Endothelial cell of umbilical vein (primary cell): Measurements from ENCODE around the gene NFIC. TPM values are rescaled to one million over a fixed set of nuclear protein-coding genes. Genes with fewer than 3 reads are reported as not detected.

Experiments
- BruUV-seq: library from RNA; stranded (reverse); fragments of 400-500 nt; replicated peaks from 2 replicates; lab custom pipeline; 2021; lab: Mats Ljungman, UMichigan
- CTCF ChIA-PET: fragments of 300-600, 350-600 bp; sonication (Branson Sonifier 250); formaldehyde crosslinking; loops from one replicate; lab custom pipeline; 2021; ENCODE audit warnings: antibody characterized with exemption, inconsistent platforms; lab: Charles Lee
- POLR2A ChIA-PET: fragments of 300-600, 350-600 bp; sonication (Branson Sonifier 250); formaldehyde crosslinking; loops from one replicate; lab custom pipeline; 2021; ENCODE audit warnings: antibody characterized with exemption, inconsistent platforms; lab: Charles Lee
- DNase-seq: peaks from one replicate; pipeline ENCODE4 v3.0.0-alpha.2; 2011; ENCODE audit warnings: low read depth, low spot score
- FAIRE-seq: peaks from 2 replicates; lab custom pipeline; 2011; peaks lifted over from hg19 to GRCh38; lab: Jason Lieb, UNC
- H2AFZ ChIP-seq: 2 replicates; pipeline ENCODE4 v1.6.0; 2012; ENCODE audit warnings: low read depth, low read length, control low read depth, inconsistent platforms
- H3K27ac ChIP-seq: 2 replicates; pipeline ENCODE4 v1.5.1; 2011; ENCODE audit warnings: low read depth, mild to moderate bottlenecking, control low read depth, low read length, moderate library complexity; ENCODE audit not compliant: insufficient read depth
- H3K27me3 ChIP-seq, 2 experiments: 2 replicates each; pipeline versions ENCODE4 v1.6.0 to v1.6.1; 2011; ENCODE audit warnings: low read length in 2 of 2, mixed read lengths in 1 of 2; ENCODE audit not compliant: control insufficient read depth in 2 of 2, insufficient read depth in 2 of 2
- H3K36me3 ChIP-seq, 2 experiments: 2 replicates in 1 of 2; 3 replicates in 1 of 2; pipeline ENCODE4 v1.5.1; 2011; ENCODE audit warnings: low read length in 2 of 2, mild to moderate bottlenecking in 1 of 2, moderate library complexity in 1 of 2; ENCODE audit not compliant: control insufficient read depth in 2 of 2, insufficient read depth in 2 of 2; ENCODE audit errors: extremely low read depth in 1 of 2
- H3K4me1 ChIP-seq: 3 replicates; pipeline ENCODE4 v1.5.1; 2011; ENCODE audit warnings: mild to moderate bottlenecking, low read length; ENCODE audit not compliant: control insufficient read depth, insufficient read depth; ENCODE audit errors: extremely low read depth
- H3K4me2 ChIP-seq: 2 replicates; pipeline ENCODE4 v1.6.1; 2011; ENCODE audit warnings: low read length, control low read depth, mixed read lengths; ENCODE audit not compliant: insufficient read depth
- H3K4me3 ChIP-seq, 3 experiments: fragments of 200-600 bp in 1 of 3; sonication (generic), shearing (Covaris generic) in 1 of 3; replicated peaks in 1 of 3; 2 replicates each; pipeline ENCODE4 v1.5.1; 2011 to 2016; ENCODE audit warnings: control low read depth in 3 of 3, low read length in 3 of 3, mild to moderate bottlenecking in 2 of 3, inconsistent platforms in 1 of 3, low read depth in 1 of 3, moderate library complexity in 1 of 3; ENCODE audit not compliant: insufficient read depth in 1 of 3
- H3K79me2 ChIP-seq: 2 replicates; pipeline ENCODE4 v1.6.0; 2012; ENCODE audit warnings: low read length, inconsistent platforms; ENCODE audit not compliant: control insufficient read depth, insufficient read depth
- H3K9ac ChIP-seq: replicated peaks from 2 replicates; pipeline ENCODE3; 2011; ENCODE audit warnings: low read length, control low read depth; ENCODE audit not compliant: insufficient read depth; ENCODE audit errors: extremely low read depth
- H3K9me1 ChIP-seq: replicated peaks from 3 replicates; pipeline ENCODE4 v1.6.0; 2011; ENCODE audit warnings: mild to moderate bottlenecking, low read length; ENCODE audit not compliant: control insufficient read depth, insufficient read depth; ENCODE audit errors: extremely low read depth
- H3K9me3 ChIP-seq: replicated peaks from 2 replicates; pipeline ENCODE4 v1.5.1; 2012; ENCODE audit warnings: low read length, inconsistent platforms; ENCODE audit not compliant: control insufficient read depth, insufficient read depth
- H4K20me1 ChIP-seq: replicated peaks from 2 replicates; pipeline ENCODE3; 2011; ENCODE audit warnings: mild to moderate bottlenecking, low read length; ENCODE audit not compliant: control insufficient read depth, insufficient read depth; ENCODE audit errors: extremely low read depth
- CTCF ChIP-seq, 2 donors: IDR thresholded peaks; 1 replicate in 1 of 2; 2 replicates in 1 of 2; pipeline ENCODE4 v1.5.1; 2011; ENCODE audit warnings: low read length in 2 of 2, mild to moderate bottlenecking in 2 of 2, moderate library complexity in 2 of 2, control low read depth in 1 of 2, inconsistent platforms in 1 of 2, low read depth in 1 of 2; ENCODE audit not compliant: insufficient read depth in 1 of 2; ENCODE audit errors: extremely low read depth in 1 of 2
- EZH2 ChIP-seq: IDR thresholded peaks from 2 replicates; pipeline ENCODE4 v1.6.1; 2012; ENCODE audit warnings: borderline replicate concordance, low read depth, mild to moderate bottlenecking, moderate library complexity, low read length, inconsistent platforms; ENCODE audit not compliant: severe bottlenecking
- FOS ChIP-seq: IDR thresholded peaks from 2 replicates; pipeline ENCODE4 v1.6.1; 2011; ENCODE audit warnings: mild to moderate bottlenecking, low read length, moderate library complexity, borderline replicate concordance; ENCODE audit not compliant: insufficient read depth
- GATA2 ChIP-seq: IDR thresholded peaks from 2 replicates; pipeline ENCODE4 v1.7.0; 2011; ENCODE audit warnings: low read depth, mild to moderate bottlenecking, moderate library complexity, mixed read lengths, low read length; ENCODE audit not compliant: insufficient read length, insufficient read depth
- JUN ChIP-seq: IDR thresholded peaks from 2 replicates; pipeline ENCODE4 v1.6.1; 2011; ENCODE audit warnings: borderline replicate concordance, low read depth; ENCODE audit not compliant: insufficient read length, insufficient read depth
- MAX ChIP-seq: IDR thresholded peaks from 2 replicates; pipeline ENCODE4 v1.6.1; 2011; ENCODE audit not compliant: insufficient read depth, insufficient read length
- MYC ChIP-seq: IDR thresholded peaks from one replicate; pipeline ENCODE4 v1.6.1; 2011; ENCODE audit warnings: mild to moderate bottlenecking, low read depth, low read length
- POLR2A ChIP-seq: IDR thresholded peaks from 2 replicates; pipeline ENCODE4 v1.6.1; 2012; ENCODE audit warnings: low read depth, mild to moderate bottlenecking, control low read depth, low read length
- POLR2AphosphoS5 ChIP-seq: IDR thresholded peaks from 2 replicates; pipeline ENCODE4 v1.6.1; 2012; ENCODE audit warnings: low read depth, mild to moderate bottlenecking, control low read depth, low read length, moderate library complexity; ENCODE audit not compliant: insufficient read depth
- dilution Hi-C: fragments of 300-500 bp; cut with MboI; formaldehyde crosslinking; loops from one replicate; pipeline ENCODE4 v1.15.0; 2019; ENCODE audit warnings: low sequenced_read_pairs; ENCODE audit not compliant: extremely low pct_ligation_motif_present
- intact Hi-C: fragments of 100-400 bp; cut with micrococcal nuclease; formaldehyde crosslinking; loops from one replicate; pipeline ENCODE4 v1.10.0; 2022
- polyA plus RNA-seq, 4 experiments: library from polyadenylated mRNA; depleted of rRNA in 3 of 4; stranded (reverse) in 3 of 4; unstranded in 1 of 4; fragments of >200 nt; gene quantifications; 2 replicates each; pipeline versions ENCODE4 v1.2.1 to v1.2.3, GENCODE V29; 2011 to 2012; ENCODE audit warnings: missing spikeins in 1 of 4
- total RNA-seq: library from RNA; stranded (reverse); gene quantifications from 2 replicates; pipeline ENCODE4 v1.2.3, GENCODE V29; 2021

The NFIC gene
- total and polyA plus RNA-seq, 2 donors (not counting 3 experiments of a cell fraction or from before 2014, with no cell fraction given): 11.4 to 133 TPM

- Histone ChIP-seq H3K4me1 (no peaks in the 10 kb centered on the region), H3K9me1 (no peaks in the 10 kb centered on the region), H3K79me2 (no peaks in the 10 kb centered on the region), H3K9me3 (no peaks in the 10 kb centered on the region), H3K27ac (no peak overlapping the region), H2AFZ (no peak overlapping the region), H3K4me2 (no peak overlapping the region), H3K36me3 (no peaks in the 10 kb centered on the region), H3K4me3 (no peak overlapping the region), H3K27me3 (peaks cover 0 to 1% of the 10 kb centered on the region in 2 experiments), H4K20me1 (no peaks in the 10 kb centered on the region), H3K9ac (no peak overlapping the region)
- TF ChIP-seq GATA2 (no peak), FOS (no peak), POLR2AphosphoS5 (no peak)
- ChIA-PET POLR2A (no interaction called here), CTCF (interaction anchor here (0.8 to 1.6 kb wide), 4 partner anchors 17 to 164 kb away, joined by 3 to 4 read pairs (median 4); no protein-coding TSS in a partner anchor)
- no TSS peak for BruUV-seq
- intact Hi-C loops (no loop called here), dilution Hi-C loops (no loop called here)
- FAIRE-seq (no peak), DNase-seq (no peak)
These were observed 44.7 kb upstream of the NFIC start for GRCh38 chr19:3321696-3322095.

- H3K9ac ChIP-seq: no peak overlapping the region
- no peaks in the 10 kb centered on the region for H3K36me3 ChIP-seq
- CTCF ChIA-PET: interaction anchor here (0.9 to 1.7 kb wide), 6 partner anchors 17 to 163 kb away, joined by 3 to 10 read pairs (median 5); no protein-coding TSS in a partner anchor
- FAIRE-seq (no peak), DNase-seq (no peak)
- no peak overlapping the region for H3K4me3 ChIP-seq
- H4K20me1 ChIP-seq: no peaks in the 10 kb centered on the region
- no peaks in the 10 kb centered on the region for H3K4me1 ChIP-seq
- intact Hi-C loops (no loop called here), dilution Hi-C loops (no loop called here)
- no peak overlapping the region for H3K27ac ChIP-seq
- H3K4me2 ChIP-seq: no peak overlapping the region
- no peak overlapping the region for H2AFZ ChIP-seq
- POLR2A ChIA-PET: no interaction called here
- no peaks in the 10 kb centered on the region for H3K9me3 ChIP-seq
- TF ChIP-seq FOS (no peak), EZH2 (no peak), MAX (no peak), POLR2A (no peak), POLR2AphosphoS5 (no peak), MYC (no peak), CTCF (IDR thresholded peaks at IDR 0.05; ENCODE audit: extremely low read depth in 1 of 2, insufficient read depth in 1 of 2, low read depth in 1 of 2, low read length in 2 of 2) (no peak), GATA2 (no peak), JUN (no peak)
- H3K9me1 ChIP-seq: no peaks in the 10 kb centered on the region
- H3K27me3 ChIP-seq: peaks cover 0 to 1% of the 10 kb centered on the region in 2 experiments
- no TSS peak for BruUV-seq
- no peaks in the 10 kb centered on the region for H3K79me2 ChIP-seq
These were observed 44.0 kb upstream of the NFIC start for GRCh38 chr19:3322199-3322978.
